Chondrocyte (in vitro differentiated cells): ENCODE measurements around the gene PI4KA. TPM values are rescaled to one million over a fixed set of nuclear protein-coding genes. Genes with fewer than 3 reads are reported as not detected.

Experiments used
- DNase-seq: peaks from one replicate; pipeline ENCODE4 v3.0.0; 2021; ENCODE audit warnings: mixed read lengths, low spot score
- H3K27ac Mint-ChIP-seq: one replicate; pipeline ENCODE4 v1.8.0; 2021; ENCODE audit warnings: mild to moderate bottlenecking, moderate library complexity, mixed read lengths; ENCODE audit not compliant: unreplicated experiment
- H3K27me3 Mint-ChIP-seq: 2 replicates; pipeline ENCODE4 v1.8.0; 2021; ENCODE audit warnings: low read depth, mixed read lengths
- H3K36me3 Mint-ChIP-seq: 2 replicates; pipeline ENCODE4 v1.8.0; 2021; ENCODE audit warnings: low read depth, mixed read lengths
- H3K4me1 Mint-ChIP-seq: 2 replicates; pipeline ENCODE4 v1.8.0; 2021; ENCODE audit warnings: low read depth, mild to moderate bottlenecking, mixed read lengths
- H3K4me3 Mint-ChIP-seq: one replicate; pipeline ENCODE4 v1.8.0; 2021; ENCODE audit warnings: mild to moderate bottlenecking, moderate library complexity, mixed read lengths; ENCODE audit not compliant: unreplicated experiment
- H3K9me3 Mint-ChIP-seq: 2 replicates; pipeline ENCODE4 v1.8.0; 2021; ENCODE audit warnings: low read depth, mixed read lengths
- total RNA-seq: library from RNA; stranded (reverse); gene quantifications from 3 replicates; pipeline ENCODE4 v1.2.1, GENCODE V29; 2021
- TF ChIP-seq, protein P1 (sequence below): fragments of 200-600 bp; sonication (generic); IDR thresholded peaks from 2 replicates; pipeline ENCODE4 v1.5.0; 2021; ENCODE audit warnings: antibody characterized with exemption, mild to moderate bottlenecking, moderate library complexity

PI4KA gene
- total RNA-seq, 1 donor from 2014 or later = 68.3 TPM

DNA sequence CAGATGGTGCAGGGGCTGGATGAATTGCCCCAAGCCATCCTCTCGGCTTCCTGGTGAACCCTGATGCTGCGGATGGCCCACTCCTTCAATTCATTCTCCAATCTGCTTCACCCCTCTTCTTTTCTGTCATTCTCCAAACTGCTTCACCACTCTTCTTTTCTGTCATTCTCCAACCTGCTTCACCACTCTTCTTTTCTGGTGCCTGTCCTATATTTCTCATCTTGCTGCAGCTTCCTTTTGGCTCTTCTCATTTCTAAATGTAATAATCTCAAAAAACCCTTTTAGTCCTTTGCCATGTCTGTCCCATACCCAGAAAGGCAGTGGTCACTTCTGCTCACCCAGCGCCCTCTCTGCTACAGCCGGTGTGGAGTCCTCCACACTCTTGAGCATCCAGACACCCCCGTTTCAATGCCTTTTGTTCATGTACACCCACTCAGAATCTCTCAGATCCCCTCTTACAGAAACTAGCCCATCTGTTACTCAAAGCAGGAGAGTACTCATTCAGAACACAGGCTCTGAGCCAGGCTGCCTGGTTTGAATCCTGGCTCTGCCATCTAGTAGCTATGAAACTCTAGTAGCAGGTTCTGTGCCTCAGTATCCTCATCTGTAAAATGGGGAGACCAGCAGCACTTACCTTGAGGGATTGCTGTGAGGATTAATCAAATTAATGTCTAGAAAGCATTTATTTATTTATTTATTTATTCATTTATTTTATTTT lies 69.8 kb downstream of the PI4KA start:
- no peak for DNase-seq
- no peak overlapping the region for H3K27ac Mint-ChIP-seq
- peaks cover 28% of the 10 kb centered on the region for H3K36me3 Mint-ChIP-seq
- no peaks in the 10 kb centered on the region for H3K9me3 Mint-ChIP-seq
- H3K27me3 Mint-ChIP-seq = no peaks in the 10 kb centered on the region
- H3K4me1 Mint-ChIP-seq = peaks cover 4% of the 10 kb centered on the region
- TF ChIP-seq, protein P1, sequence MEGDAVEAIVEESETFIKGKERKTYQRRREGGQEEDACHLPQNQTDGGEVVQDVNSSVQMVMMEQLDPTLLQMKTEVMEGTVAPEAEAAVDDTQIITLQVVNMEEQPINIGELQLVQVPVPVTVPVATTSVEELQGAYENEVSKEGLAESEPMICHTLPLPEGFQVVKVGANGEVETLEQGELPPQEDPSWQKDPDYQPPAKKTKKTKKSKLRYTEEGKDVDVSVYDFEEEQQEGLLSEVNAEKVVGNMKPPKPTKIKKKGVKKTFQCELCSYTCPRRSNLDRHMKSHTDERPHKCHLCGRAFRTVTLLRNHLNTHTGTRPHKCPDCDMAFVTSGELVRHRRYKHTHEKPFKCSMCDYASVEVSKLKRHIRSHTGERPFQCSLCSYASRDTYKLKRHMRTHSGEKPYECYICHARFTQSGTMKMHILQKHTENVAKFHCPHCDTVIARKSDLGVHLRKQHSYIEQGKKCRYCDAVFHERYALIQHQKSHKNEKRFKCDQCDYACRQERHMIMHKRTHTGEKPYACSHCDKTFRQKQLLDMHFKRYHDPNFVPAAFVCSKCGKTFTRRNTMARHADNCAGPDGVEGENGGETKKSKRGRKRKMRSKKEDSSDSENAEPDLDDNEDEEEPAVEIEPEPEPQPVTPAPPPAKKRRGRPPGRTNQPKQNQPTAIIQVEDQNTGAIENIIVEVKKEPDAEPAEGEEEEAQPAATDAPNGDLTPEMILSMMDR = no peak
- H3K4me3 Mint-ChIP-seq = no peak overlapping the region

DNA sequence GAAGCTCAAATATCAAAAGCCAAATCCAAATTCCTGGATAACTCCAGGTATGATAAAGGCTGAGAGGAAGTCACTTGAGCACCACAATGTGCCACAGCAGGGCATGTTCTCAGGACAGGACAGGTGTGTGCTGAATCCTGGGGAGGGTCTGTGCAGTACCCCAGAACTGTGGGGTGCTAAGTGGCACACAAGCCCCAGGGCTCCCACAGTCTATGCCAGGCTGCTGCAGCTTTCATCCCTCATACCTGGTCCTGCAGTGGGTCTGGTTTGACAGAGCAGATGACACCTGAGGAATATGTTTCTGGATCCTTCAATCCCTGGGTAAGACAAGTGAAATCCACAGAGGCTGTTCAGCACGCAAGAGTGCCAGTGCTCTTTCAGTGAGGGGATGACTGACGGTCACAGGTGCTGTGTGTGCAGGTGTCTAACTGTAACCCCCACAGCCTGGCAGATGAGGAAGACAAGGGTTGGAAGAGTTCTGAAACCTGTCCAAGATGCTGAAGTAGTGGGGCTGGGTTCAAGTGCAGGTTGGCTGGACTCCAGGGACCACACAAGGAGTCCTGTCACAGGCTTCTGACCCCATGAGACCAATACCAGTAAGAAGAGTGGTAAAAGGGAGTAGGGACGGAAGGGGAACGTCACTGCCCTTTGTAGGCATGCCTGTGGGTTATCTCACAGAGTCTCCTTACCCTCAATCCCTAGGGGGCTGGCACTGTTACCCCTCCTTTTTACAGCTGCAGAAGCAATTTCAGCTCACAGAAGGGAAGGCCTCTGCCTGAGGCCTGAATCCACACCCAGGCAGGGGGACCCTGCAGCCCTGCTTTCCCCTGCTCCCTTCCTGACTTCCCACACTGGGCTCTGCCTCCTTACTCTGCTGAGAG lies 70.6 kb downstream of the PI4KA start:
- Mint-ChIP-seq H3K27me3 (no peaks in the 10 kb centered on the region), H3K4me3 (no peak overlapping the region), H3K9me3 (no peaks in the 10 kb centered on the region), H3K36me3 (peaks cover 28% of the 10 kb centered on the region), H3K27ac (no peak overlapping the region), H3K4me1 (peaks cover 6% of the 10 kb centered on the region)
- TF ChIP-seq, protein P1 = no peak
- no peak for DNase-seq

DNA sequence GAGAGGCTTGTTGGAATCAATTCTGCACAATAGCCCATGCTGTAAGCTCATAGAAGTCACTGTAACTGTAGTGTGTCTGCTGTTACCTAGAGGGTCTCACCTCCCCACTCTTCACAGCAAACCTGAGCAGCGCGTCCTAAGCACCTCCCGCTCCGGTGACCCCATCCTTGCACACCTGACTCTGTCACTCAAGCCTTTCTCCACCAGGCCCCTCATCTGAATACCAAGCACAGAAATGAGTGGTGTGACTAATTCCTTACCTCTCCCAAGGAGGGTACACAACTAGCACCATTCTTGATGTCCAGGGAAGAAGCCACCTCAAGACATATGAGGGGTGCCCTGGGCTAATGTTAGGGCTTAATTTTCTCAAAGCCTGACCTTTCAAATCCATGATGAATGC lies 71.4 kb downstream of the PI4KA start:
- Mint-ChIP-seq H3K27me3 (no peaks in the 10 kb centered on the region), H3K4me1 (peaks cover 6% of the 10 kb centered on the region), H3K27ac (no peak overlapping the region), H3K4me3 (no peak overlapping the region), H3K9me3 (no peaks in the 10 kb centered on the region), H3K36me3 (peaks cover 21% of the 10 kb centered on the region)
- TF ChIP-seq, protein P1 = no peak
- DNase-seq = no peak

DNA sequence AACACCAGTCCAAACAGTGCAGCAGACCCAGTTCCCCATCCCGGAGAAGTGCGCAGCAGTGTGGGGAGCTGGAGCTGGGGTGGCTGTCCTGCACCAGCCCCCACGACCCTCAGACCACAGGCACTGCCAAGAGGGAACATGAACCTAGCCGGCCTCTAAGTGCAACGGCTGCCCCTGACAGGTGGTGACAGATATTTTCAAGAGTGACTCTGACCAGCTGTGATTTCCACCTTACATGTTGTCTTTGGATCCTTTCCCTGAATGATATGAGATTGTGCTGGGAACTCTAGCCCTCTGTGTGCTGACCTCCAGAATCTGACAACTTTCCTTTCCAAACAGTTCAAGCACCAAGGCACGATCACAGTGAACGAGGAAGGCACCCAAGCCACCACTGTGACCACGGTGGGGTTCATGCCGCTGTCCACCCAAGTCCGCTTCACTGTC lies 72.1 kb downstream of the PI4KA start:
- no peak overlapping the region for H3K4me3 Mint-ChIP-seq
- TF ChIP-seq, protein P1 = no peak
- H3K36me3 Mint-ChIP-seq = peaks cover 19% of the 10 kb centered on the region
- DNase-seq = no peak
- H3K4me1 Mint-ChIP-seq = peaks cover 6% of the 10 kb centered on the region
- H3K27ac Mint-ChIP-seq = no peak overlapping the region
- H3K27me3 Mint-ChIP-seq = no peaks in the 10 kb centered on the region
- H3K9me3 Mint-ChIP-seq = no peaks in the 10 kb centered on the region

DNA sequence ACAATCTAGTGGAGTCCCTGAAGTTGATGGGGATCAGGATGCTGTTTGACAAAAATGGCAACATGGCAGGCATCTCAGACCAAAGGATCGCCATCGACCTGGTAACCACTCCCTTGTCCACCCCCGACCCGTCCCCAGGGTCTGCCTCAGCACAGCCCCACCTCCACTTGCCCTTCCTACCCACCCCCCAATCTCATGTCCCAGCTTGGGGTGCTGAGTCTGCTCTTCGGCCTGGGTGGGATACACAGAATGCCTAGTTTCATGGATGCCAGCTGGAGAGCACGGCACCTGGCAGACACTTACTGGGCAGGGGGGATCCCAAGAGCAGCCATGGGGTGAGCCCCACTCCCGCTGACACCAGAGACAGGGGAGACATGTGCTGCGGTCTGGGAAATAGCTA lies 72.6 kb downstream of the PI4KA start:
- Mint-ChIP-seq H3K27ac (no peak overlapping the region), H3K4me3 (no peak overlapping the region), H3K27me3 (no peaks in the 10 kb centered on the region), H3K36me3 (peaks cover 16% of the 10 kb centered on the region), H3K9me3 (no peaks in the 10 kb centered on the region), H3K4me1 (peaks cover 6% of the 10 kb centered on the region)
- TF ChIP-seq, protein P1 = no peak
- no peak for DNase-seq
